HS-5 (cell line): ENCODE data around the gene STMN3.

Source experiments
- DNase-seq: peaks from one replicate; pipeline ENCODE4 v3.0.0-alpha.2; 2012; ENCODE audit warnings: low read depth

Gene STMN3

DNA sequence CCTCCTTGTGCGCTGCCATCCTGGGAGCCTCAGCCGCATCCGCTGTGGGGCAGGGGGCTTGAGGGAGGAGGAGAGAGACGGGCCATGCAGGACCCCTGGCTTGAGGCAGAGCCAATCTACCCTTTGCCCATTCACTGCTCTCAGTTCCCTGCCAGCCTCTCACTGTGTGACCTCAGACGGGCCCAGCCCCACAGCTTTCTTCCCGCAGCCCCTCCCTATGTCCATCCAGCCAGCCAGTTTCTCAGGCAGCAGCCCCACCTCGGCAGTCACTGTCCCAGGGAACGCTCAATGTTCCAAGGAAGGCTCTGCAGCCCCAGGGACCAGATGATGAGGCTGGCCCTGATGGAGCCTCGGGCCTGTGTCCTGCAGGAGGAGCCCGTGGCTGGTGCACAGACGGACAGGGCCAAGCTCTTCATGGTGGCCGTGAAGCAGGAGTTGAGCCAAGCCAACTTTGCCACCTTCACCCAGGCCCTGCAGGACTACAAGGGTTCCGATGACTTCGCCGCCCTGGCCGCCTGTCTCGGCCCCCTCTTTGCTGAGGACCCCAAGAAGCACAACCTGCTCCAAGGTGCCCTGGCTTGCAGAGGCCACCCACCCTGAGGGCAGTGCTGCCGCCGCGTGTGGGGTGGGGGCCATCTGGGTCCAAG is 39.3 kb upstream of the STMN3 start:
- no peak for DNase-seq

DNA sequence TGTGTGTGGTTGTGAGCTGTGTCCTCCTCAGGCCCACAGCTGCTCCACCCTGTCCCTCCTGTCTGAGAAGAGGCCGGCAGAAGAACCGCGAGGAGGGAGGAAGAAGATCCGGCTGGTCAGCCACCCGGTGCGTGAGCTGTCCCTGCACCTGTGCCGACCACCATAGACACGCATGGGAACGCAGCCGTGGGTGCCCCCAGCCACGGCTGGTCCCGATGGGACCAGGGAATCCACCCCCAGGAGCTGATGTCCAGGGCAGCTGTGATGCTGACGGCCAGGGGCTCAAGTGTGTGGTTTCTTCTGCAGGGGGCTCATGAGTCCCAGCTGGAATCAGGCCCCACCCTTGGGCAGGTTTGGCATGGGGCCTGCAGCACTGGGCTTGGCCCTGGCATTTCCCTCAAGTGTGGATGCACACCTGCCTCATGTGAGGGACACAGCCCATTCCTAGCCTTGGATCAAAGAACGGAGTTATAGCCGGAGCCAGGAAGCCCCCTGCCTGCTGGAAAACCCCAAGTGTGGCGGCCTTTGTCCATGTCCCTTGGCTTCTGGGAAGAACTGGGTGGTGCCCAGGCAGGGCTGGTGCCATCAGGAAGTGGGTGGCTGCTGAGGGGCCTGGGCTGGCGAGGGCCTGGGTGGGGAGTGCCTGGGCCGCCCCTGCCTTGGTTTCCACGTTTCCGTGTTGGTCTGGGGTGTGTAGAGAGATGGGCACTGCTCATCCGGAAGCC is 38.6 kb upstream of the STMN3 start:
- no peak for DNase-seq

DNA sequence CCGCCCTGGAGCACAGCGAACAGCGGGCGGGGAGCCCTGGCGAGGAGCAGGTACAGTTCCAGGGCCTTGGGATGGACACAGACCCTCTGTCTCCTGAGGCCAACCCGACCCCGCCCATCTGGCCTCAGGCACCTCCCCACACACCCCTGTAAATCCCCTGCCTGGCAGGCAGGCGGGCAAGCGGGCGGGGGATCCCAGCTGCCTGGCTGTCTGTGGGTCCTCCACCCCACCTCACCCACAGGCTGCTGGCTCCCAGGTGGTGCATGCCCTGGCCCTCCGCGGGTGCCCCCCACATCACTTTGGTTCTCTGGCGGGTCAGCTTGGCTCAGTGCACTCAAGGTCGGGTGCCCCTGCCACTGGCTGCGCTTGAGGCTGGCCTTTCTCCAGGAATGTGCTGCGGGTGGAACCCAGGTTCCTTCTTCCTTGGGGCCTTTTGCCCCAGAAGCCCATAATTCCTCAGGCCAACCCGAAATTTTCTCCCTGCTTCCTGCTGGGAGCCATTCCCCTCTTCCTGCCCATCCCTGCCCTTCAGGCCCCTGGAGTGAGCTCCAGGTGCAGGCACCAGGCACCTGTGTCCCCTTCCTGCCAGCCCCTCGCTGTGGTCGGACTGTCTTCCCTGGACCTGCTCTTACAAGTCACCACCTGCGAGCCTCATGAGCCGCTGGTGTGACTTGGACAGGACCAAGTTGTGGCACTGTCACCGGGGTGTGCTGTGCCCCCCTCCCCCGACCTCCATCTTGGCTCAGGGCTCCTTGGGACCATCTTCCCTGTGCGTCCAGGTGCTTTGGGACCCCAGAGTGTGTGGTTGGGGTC is 37.9 kb upstream of the STMN3 start:
- DNase-seq: no peak

- no peak for DNase-seq
Measured at GRCh38 chr20:63690003-63690897, 37.0 kb upstream of the STMN3 start.

DNA sequence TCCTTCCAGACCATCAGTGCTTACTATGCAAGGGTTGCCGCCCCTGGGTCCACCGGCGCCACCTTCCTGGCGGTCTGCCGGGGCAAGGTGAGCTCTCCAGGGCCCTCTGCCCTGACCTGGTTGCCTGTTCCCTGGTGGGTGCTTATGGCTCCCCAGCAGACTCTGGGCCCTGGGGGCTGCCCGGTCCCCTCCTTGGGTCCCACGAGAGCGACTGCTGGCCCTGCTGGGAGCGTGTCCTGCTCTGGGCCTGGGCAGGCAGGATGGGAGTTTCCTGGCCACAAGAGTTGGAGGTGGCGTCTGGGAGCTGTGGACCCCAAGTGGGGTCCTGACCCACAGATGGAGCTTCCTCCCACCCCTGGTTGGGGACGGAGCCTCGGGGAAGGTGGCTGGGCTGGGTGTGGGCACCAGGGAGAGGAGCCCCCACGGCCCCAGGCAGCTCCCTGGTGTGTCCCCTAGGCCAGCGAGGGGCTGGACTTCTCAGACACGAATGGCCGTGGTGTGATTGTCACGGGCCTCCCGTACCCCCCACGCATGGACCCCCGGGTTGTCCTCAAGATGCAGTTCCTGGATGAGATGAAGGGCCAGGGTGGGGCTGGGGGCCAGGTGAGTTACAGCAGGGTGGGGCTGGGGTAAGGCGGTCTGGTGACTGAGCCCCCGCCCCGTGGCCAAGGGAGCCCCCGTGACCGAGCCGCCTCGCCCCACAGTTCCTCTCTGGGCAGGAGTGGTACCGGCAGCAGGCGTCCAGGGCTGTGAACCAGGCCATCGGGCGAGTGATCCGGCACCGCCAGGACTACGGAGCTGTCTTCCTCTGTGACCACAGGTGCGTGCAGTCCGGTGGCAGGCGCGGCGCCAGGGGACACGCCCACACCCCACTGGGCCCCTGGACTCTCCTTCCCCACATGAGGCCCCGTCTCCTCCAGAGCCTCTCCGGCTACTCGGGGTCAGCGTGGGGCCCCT is 36.1 kb upstream of the STMN3 start:
- no peak for DNase-seq

DNA sequence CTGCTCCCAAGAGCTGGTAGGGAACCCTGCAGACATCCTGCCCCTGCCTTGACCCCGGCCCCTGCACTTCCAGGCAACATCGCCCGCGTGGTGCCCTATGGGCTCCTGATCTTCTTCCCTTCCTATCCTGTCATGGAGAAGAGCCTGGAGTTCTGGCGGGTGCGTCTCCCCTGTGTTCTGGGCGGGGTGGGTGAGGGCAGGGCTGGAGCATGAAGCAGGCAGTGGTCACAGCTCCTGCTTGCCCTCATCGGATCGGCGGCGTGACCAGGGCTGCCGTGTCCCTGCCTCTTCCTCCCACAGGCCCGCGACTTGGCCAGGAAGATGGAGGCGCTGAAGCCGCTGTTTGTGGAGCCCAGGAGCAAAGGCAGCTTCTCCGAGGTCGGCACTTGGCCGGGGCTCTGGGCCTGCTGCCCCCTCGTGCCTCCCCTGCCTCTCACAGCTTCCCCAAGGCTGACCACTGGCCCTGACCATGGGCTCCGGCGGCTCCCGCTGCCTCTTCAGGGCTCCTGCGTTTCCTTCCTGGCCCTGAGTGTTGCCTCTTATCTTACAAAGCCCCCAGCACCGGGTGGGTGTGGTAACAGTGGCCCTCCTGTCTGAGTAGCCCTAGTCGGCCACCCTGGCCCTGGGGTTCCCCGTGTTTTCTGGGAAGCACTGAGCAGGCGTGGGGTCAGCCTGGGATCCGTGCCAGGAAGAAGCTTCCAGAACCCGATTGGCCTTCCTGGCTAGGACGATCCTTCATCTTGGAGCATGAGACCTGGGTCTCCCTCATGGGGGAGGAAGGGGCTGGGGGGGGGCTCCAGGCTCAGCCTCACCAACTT is 35.2 kb upstream of the STMN3 start:
- no peak for DNase-seq

GRCh38 chr20:63687419-63688178 is 34.4 kb upstream of the STMN3 start:
- no peak for DNase-seq

- peak; percentile 59 for DNase-seq
Measured at GRCh38 chr20:63686492-63687321, 33.5 kb upstream of the STMN3 start.

DNA sequence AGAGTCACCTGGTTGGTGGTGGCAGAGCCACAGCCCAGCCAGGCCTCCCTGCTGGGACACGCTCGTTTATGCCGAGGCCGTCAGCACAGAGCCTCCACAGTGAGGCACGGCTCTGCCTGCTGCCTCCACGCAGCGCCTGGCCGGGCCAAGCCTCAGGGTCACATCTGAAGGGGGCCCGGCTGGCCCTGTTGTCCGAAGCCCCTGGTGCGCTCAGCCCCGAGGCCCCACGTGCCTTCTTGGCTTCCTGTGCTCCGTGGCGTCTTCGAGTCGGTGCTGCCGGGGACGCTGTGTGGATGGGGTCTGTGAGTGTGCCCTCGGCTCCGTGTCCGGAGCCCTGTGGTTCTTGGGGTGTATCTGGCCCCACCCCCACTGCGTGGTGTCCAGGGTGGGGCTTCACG is 32.9 kb upstream of the STMN3 start:
- no peak for DNase-seq

DNA sequence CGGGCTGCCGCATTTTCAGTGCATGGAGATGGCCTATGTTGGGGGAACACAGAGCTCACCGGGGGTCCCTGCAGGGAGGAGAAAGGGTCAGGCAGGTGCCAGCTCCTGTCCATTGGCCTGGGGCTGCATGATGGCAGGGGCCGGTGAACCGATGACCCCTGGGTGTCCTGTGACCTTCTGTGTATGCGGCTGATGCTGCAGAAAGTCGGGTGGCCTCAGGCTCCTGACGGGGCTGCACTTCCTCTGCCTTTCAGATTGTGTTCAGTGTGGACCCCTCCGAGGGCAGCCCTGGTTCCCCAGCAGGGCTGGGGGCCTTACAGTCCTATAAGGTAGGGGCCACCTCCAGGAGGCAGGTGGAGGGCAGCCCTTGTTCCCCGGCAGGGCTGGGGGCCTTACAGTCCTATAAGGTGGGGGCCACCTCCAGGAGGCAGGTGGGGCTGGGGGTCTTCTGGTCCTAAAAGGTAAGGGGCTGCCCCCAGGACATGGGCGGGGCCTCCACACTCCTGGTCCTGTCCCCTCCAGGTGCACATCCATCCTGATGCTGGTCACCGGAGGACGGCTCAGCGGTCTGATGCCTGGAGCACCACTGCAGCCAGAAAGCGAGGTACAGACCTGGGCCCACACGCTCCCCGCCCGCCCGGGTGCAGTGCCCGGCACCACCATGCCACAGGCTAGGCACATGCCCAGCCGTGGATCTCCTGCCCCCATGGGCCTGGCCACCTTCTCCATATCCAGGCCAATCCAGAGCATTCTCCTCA is 32.2 kb upstream of the STMN3 start:
- DNase-seq: no peak

DNA sequence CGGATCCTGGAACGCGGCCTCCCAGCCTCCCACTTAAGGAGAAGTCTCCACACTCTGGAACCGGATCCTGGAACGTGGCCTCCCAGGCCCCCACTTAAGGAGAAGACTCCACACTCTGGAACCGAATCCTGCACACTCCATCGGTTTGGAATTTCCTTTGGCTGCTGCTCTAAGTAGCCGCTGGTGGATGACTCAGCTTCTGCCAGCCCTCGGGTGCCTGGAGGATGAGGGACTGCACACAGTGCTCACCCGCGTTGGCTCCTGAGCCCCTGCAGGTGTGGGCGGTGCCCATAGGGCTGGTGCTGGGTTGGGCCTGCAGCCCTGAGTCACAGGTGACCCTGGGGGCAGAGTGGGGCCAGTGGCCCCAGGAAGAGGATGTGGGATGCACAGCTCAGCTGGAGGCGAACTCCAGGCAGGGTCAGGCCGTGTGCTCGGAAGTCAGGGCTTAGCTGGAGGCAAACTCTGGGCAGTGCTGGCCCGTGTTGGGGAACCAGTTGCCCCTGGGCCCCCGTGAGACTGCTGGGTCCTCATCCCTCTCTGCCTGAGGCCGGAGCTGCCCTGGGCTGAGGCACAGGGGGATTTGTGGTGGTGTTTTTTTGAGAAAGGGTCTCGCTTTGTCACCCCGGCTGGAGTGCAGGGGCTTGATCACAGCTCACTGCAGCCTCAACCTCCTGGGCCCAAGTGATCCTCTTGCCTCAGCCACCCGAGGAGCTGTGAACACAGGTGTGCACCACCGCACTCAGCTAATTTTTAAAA is 29.3 kb upstream of the STMN3 start:
- DNase-seq: peak; percentile 99

DNA sequence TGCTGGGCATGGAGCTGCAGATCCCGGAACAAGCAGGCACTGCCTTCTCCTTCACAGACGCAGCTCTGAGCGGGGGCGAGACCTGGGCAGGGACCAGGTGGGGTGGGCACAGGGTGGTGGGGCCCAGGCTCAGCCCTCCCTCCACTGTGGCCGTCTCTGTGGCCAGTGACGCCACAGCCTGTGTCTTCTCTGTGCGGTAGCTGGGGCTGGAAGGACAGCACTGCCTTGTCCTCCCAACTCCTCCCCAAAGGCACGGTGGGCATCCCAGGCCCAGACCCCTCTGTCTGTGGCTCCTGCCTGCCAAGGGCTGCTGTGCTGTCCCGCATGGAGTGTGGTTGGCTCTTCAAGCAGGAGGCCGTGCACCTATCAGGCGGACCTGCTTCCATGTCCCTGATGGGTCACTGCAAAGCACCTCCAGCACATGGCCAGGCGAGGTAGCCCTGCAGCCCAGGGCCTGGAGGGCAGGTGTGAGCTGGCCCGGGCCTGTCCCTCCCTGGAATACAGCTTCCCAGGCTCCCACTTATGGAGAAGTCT is 28.5 kb upstream of the STMN3 start:
- no peak for DNase-seq

DNA sequence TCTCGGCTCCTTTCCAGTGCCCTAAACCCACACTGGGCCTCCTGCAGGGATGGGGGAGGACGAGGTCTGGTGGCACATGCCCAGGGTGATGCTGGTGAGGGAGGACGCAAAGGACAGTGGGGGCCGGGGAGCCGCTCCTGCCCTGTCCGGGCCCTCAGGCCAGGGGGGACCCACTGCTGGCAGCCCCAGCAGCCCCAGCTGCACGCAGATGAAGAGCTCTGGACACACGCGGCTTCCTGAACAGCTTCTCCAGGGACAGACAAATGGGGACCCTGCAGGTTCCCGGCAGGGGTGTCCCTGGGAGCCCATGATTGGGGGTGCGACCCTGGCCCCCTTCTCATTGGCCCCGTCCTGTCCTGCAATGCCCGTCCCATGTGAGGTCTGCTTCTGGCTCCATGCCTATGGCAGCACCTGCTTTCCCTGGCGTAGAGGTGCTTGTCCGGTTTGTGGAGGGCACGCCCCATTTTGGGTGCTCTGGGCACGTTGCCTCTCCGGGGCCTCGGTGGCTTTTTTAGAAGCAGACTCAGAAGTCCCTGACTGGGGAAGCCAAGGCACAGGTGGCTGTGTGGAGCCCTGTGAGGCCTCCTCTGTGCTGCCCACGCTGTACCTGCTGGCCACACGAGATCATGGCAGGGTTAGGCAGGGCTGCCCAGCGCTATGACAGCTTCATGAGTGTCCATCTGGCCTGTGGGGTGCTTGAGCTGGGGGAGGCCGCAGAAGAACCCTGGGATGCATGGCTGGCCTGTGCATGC is 27.8 kb upstream of the STMN3 start:
- DNase-seq: no peak

DNA sequence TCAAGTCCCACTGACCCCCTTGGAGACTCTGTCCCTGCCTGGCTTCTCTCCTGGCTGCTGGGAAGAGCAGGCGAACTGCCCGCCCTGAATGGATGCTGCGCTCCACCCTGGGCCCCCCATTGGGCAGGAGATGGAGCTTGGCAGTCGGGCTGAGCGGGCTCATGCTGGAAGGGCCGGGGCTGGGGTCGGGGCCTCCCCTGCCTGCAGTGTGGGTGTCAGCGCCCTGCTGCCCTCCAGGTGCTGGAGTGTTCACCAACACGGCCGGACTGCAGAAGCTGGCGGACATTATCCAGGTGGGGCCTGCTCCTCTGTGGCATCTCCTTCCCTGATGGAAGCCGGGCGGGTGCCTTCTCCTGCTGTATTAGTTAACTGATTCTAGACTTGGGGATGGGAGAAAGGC is 27.2 kb upstream of the STMN3 start:
- DNase-seq: no peak

GRCh38 chr20:63679799-63680305 is 26.6 kb upstream of the STMN3 start:
- no peak for DNase-seq
